Left ventricle myocardium superior (tissue), 1 donor: Measurements from ENCODE around the gene AARS2. TPM values are rescaled to one million over a fixed set of nuclear protein-coding genes. Genes with fewer than 3 reads are reported as not detected.
A peak's percentile ranks its signal among the peaks of the same experiment; 100 is the strongest.

Source experiments
- ATAC-seq: fragments of 200-7000 bp; cut with Tn5 transposase; one replicate; pipeline ENCODE4 v1.9.1; 2020; ENCODE audit warnings: mild to moderate bottlenecking, moderate library complexity
- DNase-seq: peaks from one replicate; pipeline ENCODE4 v3.0.0-alpha.2; 2020
- intact Hi-C: fragments of 100-400 bp; cut with micrococcal nuclease; formaldehyde crosslinking; loops from one replicate; pipeline ENCODE4 v1.11.0; 2022
- total RNA-seq: library from RNA; stranded (reverse); fragmentation: NEBNext Ultra II Directional; extraction: Animal tissue kit (Norgen Biotek cat#: 25700); gene quantifications from one replicate; pipeline ENCODE4 v1.2.1, GENCODE V29; 2021
- donor health status: DM: no; HTN: yes; CAD: no; lungs with severe emphysema.

AARS2 gene
- total RNA-seq, 1 donor from 2014 or later, result 11.5 TPM

- ATAC-seq (no peak), DNase-seq (peak; percentile 15)
- intact Hi-C loops, result no loop called here
These were observed 27.4 kb downstream of the AARS2 start for GRCh38 chr6:44285552-44286284.

GRCh38 chr6:44284867-44285266, 28.3 kb downstream of the AARS2 start:
- no peak for ATAC-seq
- intact Hi-C loops, result no loop called here

GRCh38 chr6:44284121-44284520, 29.0 kb downstream of the AARS2 start:
- DNase-seq (no peak), ATAC-seq (no peak)
- intact Hi-C loops, result no loop called here

More at GRCh38 chr6:44284867-44285266, 28.3 kb downstream of the AARS2 start:
- DNase-seq, result no peak

GRCh38 chr6:44278774-44279697, 34.1 kb downstream of the AARS2 start:
- no peak for ATAC-seq
- intact Hi-C loops, result no loop called here
- no peak for DNase-seq

- intact Hi-C loops, result no loop called here
- ATAC-seq (no peak), DNase-seq (no peak)
These were observed 34.8 kb downstream of the AARS2 start for GRCh38 chr6:44278315-44278714.

- DNase-seq (no peak), ATAC-seq (no peak)
- intact Hi-C loops, result no loop called here
These were observed 35.4 kb downstream of the AARS2 start for GRCh38 chr6:44277763-44278162.

GRCh38 chr6:44276667-44277640, 36.2 kb downstream of the AARS2 start:
- intact Hi-C loops, result no loop called here
- no peak for ATAC-seq
- no peak for DNase-seq

GRCh38 chr6:44275749-44276648, 37.1 kb downstream of the AARS2 start:
- peak; percentile 49 for DNase-seq
- intact Hi-C loops, result no loop called here
- peak; percentile 75 for ATAC-seq

GRCh38 chr6:44275271-44275748, 37.8 kb downstream of the AARS2 start:
- ATAC-seq (no peak), DNase-seq (no peak)
- intact Hi-C loops, result no loop called here

GRCh38 chr6:44273617-44274016, 39.5 kb downstream of the AARS2 start:
- no peak for ATAC-seq
- intact Hi-C loops, result no loop called here
- no peak for DNase-seq

GRCh38 chr6:44272999-44273566, 40.1 kb downstream of the AARS2 start:
- DNase-seq (no peak), ATAC-seq (no peak)
- intact Hi-C loops, result no loop called here

GRCh38 chr6:44272529-44272928, 40.6 kb downstream of the AARS2 start:
- ATAC-seq (no peak), DNase-seq (no peak)
- intact Hi-C loops, result no loop called here

GRCh38 chr6:44271914-44272313, 41.2 kb downstream of the AARS2 start:
- ATAC-seq (no peak), DNase-seq (no peak)
- intact Hi-C loops, result no loop called here

GRCh38 chr6:44271406-44271723, 41.8 kb downstream of the AARS2 start:
- ATAC-seq, result no peak
- intact Hi-C loops, result no loop called here
- no peak for DNase-seq

- DNase-seq, result no peak
- ATAC-seq, result no peak
- intact Hi-C loops, result no loop called here
These were observed 42.4 kb downstream of the AARS2 start for GRCh38 chr6:44270526-44271405.

- ATAC-seq (no peak), DNase-seq (no peak)
These were observed 43.1 kb downstream of the AARS2 start, which contains the start of gene TMEM151B for GRCh38 chr6:44269921-44270525. TSS of gene TMEM151B (plus strand) at chr6:44270450. CDS start at chr6:44270743, 293 bp downstream.

More at GRCh38 chr6:44269921-44270525, 43.1 kb downstream of the AARS2 start, which contains the start of gene TMEM151B:
- intact Hi-C loops, result loop anchor here (5.0 to 10.0 kb wide), 2 partner anchors 45 to 67 kb away; partner anchors contain the start of gene AARS2
